SK-N-SH treated with all-trans-retinoic acid at 6 μM for 48 hours (cell line): Measurements from ENCODE around the gene DEPDC5.

ENCODE experiments used
- ARNTL ChIP-seq: fragments of 450-650 bp; formaldehyde crosslinking; IDR thresholded peaks from 2 replicates; pipeline ENCODE4 v1.5.0; 2020; ENCODE audit warnings: low read depth, mild to moderate bottlenecking, moderate library complexity, borderline replicate concordance
- CSDC2 ChIP-seq: fragments of 250-450 bp; sonication (Bioruptor Pico); IDR thresholded peaks from 2 replicates; pipeline ENCODE4 v1.5.0; 2020; ENCODE audit warnings: mild to moderate bottlenecking, moderate library complexity
- ISL1 ChIP-seq: fragments of 250-450 bp; sonication (Bioruptor Pico); IDR thresholded peaks from 2 replicates; pipeline ENCODE4 v2.1.2; 2022; ENCODE audit warnings: mild to moderate bottlenecking, moderate library complexity
- SNAI2 ChIP-seq: fragments of 250-450 bp; sonication (Bioruptor Pico); IDR thresholded peaks from 2 replicates; pipeline ENCODE4 v1.5.0; 2020; ENCODE audit warnings: mild to moderate bottlenecking, moderate library complexity
- ZFP3 ChIP-seq: fragments of 250-450 bp; sonication (Bioruptor Pico); IDR thresholded peaks from 2 replicates; pipeline ENCODE4 v1.5.0; 2020; ENCODE audit warnings: mild to moderate bottlenecking, moderate library complexity
- ZFP30 ChIP-seq: fragments of 450-650 bp; formaldehyde crosslinking; IDR thresholded peaks from 2 replicates; pipeline ENCODE4 v1.5.0; 2022; ENCODE audit warnings: mild to moderate bottlenecking, moderate library complexity
- ZNF70 ChIP-seq: fragments of 450-650 bp; formaldehyde crosslinking; IDR thresholded peaks from 2 replicates; pipeline ENCODE4 v1.5.0; 2020; ENCODE audit warnings: mild to moderate bottlenecking, moderate library complexity
- TF ChIP-seq, protein P1 (sequence below): fragments of 250-450 bp; sonication (Bioruptor Pico); IDR thresholded peaks from 2 replicates; pipeline ENCODE4 v1.8.0; 2021; ENCODE audit warnings: low read depth, mild to moderate bottlenecking, moderate library complexity, borderline replicate concordance
- TF ChIP-seq, protein P2 (sequence below): fragments of 250-450 bp; sonication (Bioruptor Pico); IDR thresholded peaks from 2 replicates; pipeline ENCODE4 v1.8.0; 2020; ENCODE audit warnings: mild to moderate bottlenecking, moderate library complexity, borderline replicate concordance
- TF ChIP-seq, protein P3 (sequence below): fragments of 250-450 bp; sonication (Bioruptor Pico); IDR thresholded peaks from 2 replicates; pipeline ENCODE4 v1.5.1; 2020; ENCODE audit warnings: low read depth, mild to moderate bottlenecking, moderate library complexity

DNA sequence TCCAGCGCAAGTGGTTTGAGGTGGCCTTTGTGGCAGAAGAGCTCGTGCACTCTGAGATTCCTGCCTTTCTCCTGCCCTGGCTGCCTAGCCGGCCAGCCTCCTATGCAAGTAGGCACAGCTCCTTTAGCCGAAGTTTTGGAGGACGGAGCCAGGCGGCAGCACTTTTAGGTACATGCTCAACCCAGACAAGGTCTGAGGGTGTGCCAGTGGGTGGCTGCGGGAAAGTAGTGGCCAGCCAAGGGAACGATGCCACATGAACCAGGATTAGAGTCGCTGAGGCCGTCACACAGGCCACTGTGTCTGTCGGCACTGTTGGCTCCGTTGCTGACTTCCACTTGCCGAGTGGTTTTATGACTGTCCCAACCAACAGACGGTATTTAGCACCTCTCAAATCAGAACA, 125.8 kb downstream of the DEPDC5 start:
- no peak for TF ChIP-seq ISL1 (CRISPR knock-in tag)
- no peak for TF ChIP-seq ZFP30 (CRISPR knock-in tag)
- no peak for TF ChIP-seq ZFP3
- TF ChIP-seq, protein P1, sequence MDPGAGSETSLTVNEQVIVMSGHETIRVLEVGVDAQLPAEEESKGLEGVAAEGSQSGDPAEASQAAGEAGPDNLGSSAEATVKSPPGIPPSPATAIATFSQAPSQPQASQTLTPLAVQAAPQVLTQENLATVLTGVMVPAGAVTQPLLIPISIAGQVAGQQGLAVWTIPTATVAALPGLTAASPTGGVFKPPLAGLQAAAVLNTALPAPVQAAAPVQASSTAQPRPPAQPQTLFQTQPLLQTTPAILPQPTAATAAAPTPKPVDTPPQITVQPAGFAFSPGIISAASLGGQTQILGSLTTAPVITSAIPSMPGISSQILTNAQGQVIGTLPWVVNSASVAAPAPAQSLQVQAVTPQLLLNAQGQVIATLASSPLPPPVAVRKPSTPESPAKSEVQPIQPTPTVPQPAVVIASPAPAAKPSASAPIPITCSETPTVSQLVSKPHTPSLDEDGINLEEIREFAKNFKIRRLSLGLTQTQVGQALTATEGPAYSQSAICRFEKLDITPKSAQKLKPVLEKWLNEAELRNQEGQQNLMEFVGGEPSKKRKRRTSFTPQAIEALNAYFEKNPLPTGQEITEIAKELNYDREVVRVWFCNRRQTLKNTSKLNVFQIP (CRISPR knock-in tag), result no peak
- TF ChIP-seq ARNTL, result no peak
- TF ChIP-seq, protein P2, sequence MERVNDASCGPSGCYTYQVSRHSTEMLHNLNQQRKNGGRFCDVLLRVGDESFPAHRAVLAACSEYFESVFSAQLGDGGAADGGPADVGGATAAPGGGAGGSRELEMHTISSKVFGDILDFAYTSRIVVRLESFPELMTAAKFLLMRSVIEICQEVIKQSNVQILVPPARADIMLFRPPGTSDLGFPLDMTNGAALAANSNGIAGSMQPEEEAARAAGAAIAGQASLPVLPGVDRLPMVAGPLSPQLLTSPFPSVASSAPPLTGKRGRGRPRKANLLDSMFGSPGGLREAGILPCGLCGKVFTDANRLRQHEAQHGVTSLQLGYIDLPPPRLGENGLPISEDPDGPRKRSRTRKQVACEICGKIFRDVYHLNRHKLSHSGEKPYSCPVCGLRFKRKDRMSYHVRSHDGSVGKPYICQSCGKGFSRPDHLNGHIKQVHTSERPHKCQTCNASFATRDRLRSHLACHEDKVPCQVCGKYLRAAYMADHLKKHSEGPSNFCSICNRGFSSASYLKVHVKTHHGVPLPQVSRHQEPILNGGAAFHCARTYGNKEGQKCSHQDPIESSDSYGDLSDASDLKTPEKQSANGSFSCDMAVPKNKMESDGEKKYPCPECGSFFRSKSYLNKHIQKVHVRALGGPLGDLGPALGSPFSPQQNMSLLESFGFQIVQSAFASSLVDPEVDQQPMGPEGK (CRISPR knock-in tag), result no peak
- TF ChIP-seq ZNF70 (CRISPR knock-in tag), result no peak
- TF ChIP-seq, protein P3, sequence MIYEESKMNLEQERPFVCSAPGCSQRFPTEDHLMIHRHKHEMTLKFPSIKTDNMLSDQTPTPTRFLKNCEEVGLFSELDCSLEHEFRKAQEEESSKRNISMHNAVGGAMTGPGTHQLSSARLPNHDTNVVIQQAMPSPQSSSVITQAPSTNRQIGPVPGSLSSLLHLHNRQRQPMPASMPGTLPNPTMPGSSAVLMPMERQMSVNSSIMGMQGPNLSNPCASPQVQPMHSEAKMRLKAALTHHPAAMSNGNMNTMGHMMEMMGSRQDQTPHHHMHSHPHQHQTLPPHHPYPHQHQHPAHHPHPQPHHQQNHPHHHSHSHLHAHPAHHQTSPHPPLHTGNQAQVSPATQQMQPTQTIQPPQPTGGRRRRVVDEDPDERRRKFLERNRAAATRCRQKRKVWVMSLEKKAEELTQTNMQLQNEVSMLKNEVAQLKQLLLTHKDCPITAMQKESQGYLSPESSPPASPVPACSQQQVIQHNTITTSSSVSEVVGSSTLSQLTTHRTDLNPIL (CRISPR knock-in tag), result no peak
- TF ChIP-seq SNAI2 (CRISPR knock-in tag), result no peak
- no peak for TF ChIP-seq CSDC2
